Measurements from ENCODE around the gene GALNT2.
A peak's percentile ranks its signal among the peaks of the same experiment; 100 is the strongest.

GALNT2 gene

GRCh38 chr1:230249695-230250480 lies 182.8 kb downstream of the GALNT2 start:
- DNase-seq (ENCODE audit: low read depth in 2 of 2) = peak in 1 of 2 donors; percentile 22
- H3K4me3 ChIP-seq (replicated peaks in 1 of 2; ENCODE audit: low read depth in 2 of 2, low read length in 2 of 2) = no peak overlapping the region
- TF ChIP-seq CTCF (IDR thresholded peaks at IDR 0.05; ENCODE audit: low read depth, low read length) = no peak

- TF ChIP-seq CTCF (IDR thresholded peaks at IDR 0.05; ENCODE audit: low read depth, low read length) = no peak
- DNase-seq (ENCODE audit: low read depth in 2 of 2) = no peak
- no peak overlapping the region for H3K4me3 ChIP-seq (replicated peaks in 1 of 2; ENCODE audit: low read depth in 2 of 2, low read length in 2 of 2)
These were observed 183.6 kb downstream of the GALNT2 start for GRCh38 chr1:230250666-230251065.

GRCh38 chr1:230251644-230252191 lies 184.7 kb downstream of the GALNT2 start:
- DNase-seq (ENCODE audit: low read depth in 2 of 2) = no peak
- no peak for TF ChIP-seq CTCF (IDR thresholded peaks at IDR 0.05; ENCODE audit: low read depth, low read length)
- no peak overlapping the region for H3K4me3 ChIP-seq (replicated peaks in 1 of 2; ENCODE audit: low read depth in 2 of 2, low read length in 2 of 2)

- DNase-seq (ENCODE audit: low read depth in 2 of 2) = no peak
- H3K4me3 ChIP-seq (replicated peaks in 1 of 2; ENCODE audit: low read depth in 2 of 2, low read length in 2 of 2) = no peak overlapping the region
- no peak for TF ChIP-seq CTCF (IDR thresholded peaks at IDR 0.05; ENCODE audit: low read depth, low read length)
These were observed 186.1 kb downstream of the GALNT2 start for GRCh38 chr1:230253150-230253549.

GRCh38 chr1:230254265-230254664 lies 187.2 kb downstream of the GALNT2 start:
- no peak for DNase-seq (ENCODE audit: low read depth in 2 of 2)
- no peak overlapping the region for H3K4me3 ChIP-seq (replicated peaks in 1 of 2; ENCODE audit: low read depth in 2 of 2, low read length in 2 of 2)
- TF ChIP-seq CTCF (IDR thresholded peaks at IDR 0.05; ENCODE audit: low read depth, low read length) = no peak

GRCh38 chr1:230255116-230255515 lies 188.1 kb downstream of the GALNT2 start:
- no peak overlapping the region for H3K4me3 ChIP-seq (replicated peaks in 1 of 2; ENCODE audit: low read depth in 2 of 2, low read length in 2 of 2)
- DNase-seq (ENCODE audit: low read depth in 2 of 2) = no peak
- TF ChIP-seq CTCF (IDR thresholded peaks at IDR 0.05; ENCODE audit: low read depth, low read length) = no peak
